Hepatocyte (in vitro differentiated cells): ENCODE data around the gene COMMD2. TPM values are rescaled to one million over a fixed set of nuclear protein-coding genes. Genes with fewer than 3 reads are reported as not detected.

ENCODE experiments used
- DNase-seq: peaks from one replicate; pipeline ENCODE4 v3.0.0-alpha.2; 2016; ENCODE audit warnings: low spot score
- H2AFZ ChIP-seq: fragments of 200-600 bp; sonication (generic); 2 replicates; pipeline ENCODE4 v1.6.0; 2016; ENCODE audit warnings: antibody characterized with exemption, mild to moderate bottlenecking
- H3K27ac ChIP-seq: fragments of 200-600 bp; sonication (generic); 2 replicates; pipeline ENCODE4 v1.5.1; 2016; ENCODE audit warnings: mild to moderate bottlenecking
- H3K27me3 ChIP-seq: fragments of 200-600 bp; sonication (generic); 2 replicates; pipeline ENCODE4 v1.6.1; 2016
- H3K36me3 ChIP-seq: fragments of 200-600 bp; sonication (generic); replicated peaks from 2 replicates; pipeline ENCODE4 v1.5.1; 2016; ENCODE audit warnings: low read depth; ENCODE audit not compliant: insufficient read depth
- H3K4me1 ChIP-seq: fragments of 200-600 bp; sonication (generic); 2 replicates; pipeline ENCODE4 v1.5.1; 2016; ENCODE audit warnings: mild to moderate bottlenecking, moderate library complexity; ENCODE audit not compliant: insufficient read depth
- H3K4me2 ChIP-seq: fragments of 200-600 bp; sonication (generic); 2 replicates; pipeline ENCODE4 v1.6.0; 2016
- H3K4me3 ChIP-seq: fragments of 200-600 bp; sonication (generic); 2 replicates; pipeline ENCODE4 v1.5.1; 2016; ENCODE audit warnings: mild to moderate bottlenecking
- H3K79me2 ChIP-seq: fragments of 200-600 bp; sonication (generic); 2 replicates; pipeline ENCODE4 v1.6.0; 2017; ENCODE audit warnings: mild to moderate bottlenecking
- H3K9me2 ChIP-seq: fragments of 200-600 bp; sonication (generic); replicated peaks from 2 replicates; pipeline ENCODE4 v1.6.0; 2017; ENCODE audit warnings: mild to moderate bottlenecking; ENCODE audit not compliant: insufficient read depth
- H3K9me3 ChIP-seq: fragments of 200-600 bp; sonication (generic); 2 replicates; pipeline ENCODE4 v1.5.1; 2016; ENCODE audit warnings: low read depth, mild to moderate bottlenecking
- H4K20me1 ChIP-seq: fragments of 200-600 bp; sonication (generic); 2 replicates; pipeline ENCODE4 v1.6.0; 2016; ENCODE audit warnings: mild to moderate bottlenecking; ENCODE audit not compliant: insufficient read depth, poor library complexity, severe bottlenecking
- EZH2 ChIP-seq: fragments of 200-600 bp; sonication (generic); IDR thresholded peaks from 2 replicates; pipeline ENCODE4 v1.6.1; 2016; ENCODE audit warnings: antibody characterized with exemption, mild to moderate bottlenecking, borderline replicate concordance
- EZH2phosphoT487 ChIP-seq: fragments of 200-600 bp; sonication (generic); IDR thresholded peaks from one replicate; pipeline ENCODE4 v1.6.1; 2018; ENCODE audit warnings: antibody characterized with exemption, mild to moderate bottlenecking, low read depth, moderate library complexity; ENCODE audit not compliant: unreplicated experiment, severe bottlenecking
- WGBS: methylation state at CpG from one replicate; pipeline ENCODE4 v1.1.6; 2016; ENCODE audit warnings: low lambda C conversion rate; ENCODE audit errors: missing lambda C conversion rate; 5-methylcytosine and 5-hydroxymethylcytosine counted together
- polyA plus RNA-seq: library from polyadenylated mRNA; unstranded; fragments of >200 nt; fragmentation: Nextera tagmentation; extraction: Ambion mirVana; gene quantifications from 2 replicates; pipeline ENCODE4 v1.2.1, GENCODE V29; 2016
- total RNA-seq: library from RNA; depleted of rRNA; stranded (reverse); fragments of >200 nt; gene quantifications from 2 replicates; pipeline ENCODE4 v1.2.3, GENCODE V29; 2014
- TF ChIP-seq, protein P1 (sequence below): fragments of 200-600 bp; sonication (generic); IDR thresholded peaks from 2 replicates; pipeline ENCODE4 v1.5.1; 2016; ENCODE audit warnings: antibody characterized with exemption, mild to moderate bottlenecking; ENCODE audit not compliant: poor library complexity

The COMMD2 gene
- total and polyA plus RNA-seq, 2 experiments from 2014 or later: 39.7 to 46.6 TPM

DNA sequence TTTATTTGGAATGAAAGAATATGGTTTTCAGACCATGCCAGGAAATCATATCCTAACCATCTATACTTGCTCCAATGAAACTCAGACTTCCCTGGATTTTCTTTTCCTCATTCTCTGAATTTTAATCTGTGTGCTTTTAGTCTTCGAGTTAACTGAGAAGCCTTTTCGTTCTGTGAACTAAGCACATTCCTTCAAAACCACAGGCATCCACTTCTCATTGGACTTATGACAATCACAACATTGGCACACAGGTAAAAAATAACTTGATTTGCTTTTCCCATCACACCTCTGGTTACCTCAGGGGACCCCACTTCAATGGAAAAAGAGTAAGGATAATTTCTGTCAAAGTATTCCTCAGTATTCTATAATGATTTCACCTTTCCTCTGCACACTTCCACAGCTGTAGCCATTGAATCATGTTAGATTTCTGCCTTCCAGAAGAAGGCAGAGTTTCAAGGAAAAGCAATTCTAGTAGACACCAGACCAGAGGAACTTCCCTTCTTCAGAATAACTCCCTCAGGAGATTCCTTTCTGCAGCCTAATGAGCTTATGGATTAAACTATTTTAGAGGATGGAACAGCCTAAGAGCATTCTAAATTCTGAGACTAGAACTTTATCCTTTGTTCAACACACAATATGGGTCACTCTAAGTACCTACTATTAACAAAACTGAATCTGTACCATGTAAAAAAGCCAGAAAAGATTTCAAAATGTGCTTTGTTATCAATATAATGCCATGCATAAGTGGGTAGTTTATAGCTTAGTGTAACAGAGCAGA lies 15.9 kb downstream of the COMMD2 start:
- no peaks in the 10 kb centered on the region for H3K9me3 ChIP-seq
- no peaks in the 10 kb centered on the region for H3K36me3 ChIP-seq
- H3K4me2 ChIP-seq: no peak overlapping the region
- H3K79me2 ChIP-seq: no peaks in the 10 kb centered on the region
- DNase-seq: no peak
- WGBS: 48% methylated on average over 2 of the region's 2 CpGs
- no peaks in the 10 kb centered on the region for H3K9me2 ChIP-seq
- H3K27ac ChIP-seq: no peak overlapping the region
- H3K4me1 ChIP-seq: no peaks in the 10 kb centered on the region
- H4K20me1 ChIP-seq: no peaks in the 10 kb centered on the region
- no peak overlapping the region for H2AFZ ChIP-seq
- TF ChIP-seq, protein P1, sequence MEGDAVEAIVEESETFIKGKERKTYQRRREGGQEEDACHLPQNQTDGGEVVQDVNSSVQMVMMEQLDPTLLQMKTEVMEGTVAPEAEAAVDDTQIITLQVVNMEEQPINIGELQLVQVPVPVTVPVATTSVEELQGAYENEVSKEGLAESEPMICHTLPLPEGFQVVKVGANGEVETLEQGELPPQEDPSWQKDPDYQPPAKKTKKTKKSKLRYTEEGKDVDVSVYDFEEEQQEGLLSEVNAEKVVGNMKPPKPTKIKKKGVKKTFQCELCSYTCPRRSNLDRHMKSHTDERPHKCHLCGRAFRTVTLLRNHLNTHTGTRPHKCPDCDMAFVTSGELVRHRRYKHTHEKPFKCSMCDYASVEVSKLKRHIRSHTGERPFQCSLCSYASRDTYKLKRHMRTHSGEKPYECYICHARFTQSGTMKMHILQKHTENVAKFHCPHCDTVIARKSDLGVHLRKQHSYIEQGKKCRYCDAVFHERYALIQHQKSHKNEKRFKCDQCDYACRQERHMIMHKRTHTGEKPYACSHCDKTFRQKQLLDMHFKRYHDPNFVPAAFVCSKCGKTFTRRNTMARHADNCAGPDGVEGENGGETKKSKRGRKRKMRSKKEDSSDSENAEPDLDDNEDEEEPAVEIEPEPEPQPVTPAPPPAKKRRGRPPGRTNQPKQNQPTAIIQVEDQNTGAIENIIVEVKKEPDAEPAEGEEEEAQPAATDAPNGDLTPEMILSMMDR: no peak
- no peak for TF ChIP-seq EZH2
- no peak for TF ChIP-seq EZH2phosphoT487
- H3K4me3 ChIP-seq: no peak overlapping the region
- no peaks in the 10 kb centered on the region for H3K27me3 ChIP-seq

DNA sequence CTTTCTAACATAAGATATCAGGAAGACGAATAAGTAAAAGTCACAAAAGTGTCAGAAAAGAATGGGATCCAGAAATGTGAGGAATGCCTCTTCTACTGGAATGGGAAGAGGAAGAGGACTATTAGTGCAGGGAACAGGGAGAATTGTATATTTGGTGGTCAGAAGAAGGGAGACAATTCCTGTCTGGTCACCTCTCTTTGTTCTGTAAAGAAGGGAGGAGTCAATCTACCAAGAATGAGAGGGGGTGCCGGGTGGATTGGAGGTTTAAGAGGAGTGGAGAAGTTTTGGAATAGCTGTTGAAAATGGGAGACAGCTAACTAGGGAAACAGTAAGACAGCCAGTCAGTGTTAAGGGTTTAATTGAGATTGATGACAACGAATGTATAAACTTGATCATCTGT lies 20.1 kb downstream of the COMMD2 start:
- no peak overlapping the region for H3K4me2 ChIP-seq
- no peak overlapping the region for H3K4me3 ChIP-seq
- H3K79me2 ChIP-seq: no peaks in the 10 kb centered on the region
- WGBS: 89% methylated on average over 3 of the region's 3 CpGs
- TF ChIP-seq EZH2phosphoT487 (no peak), EZH2 (no peak)
- TF ChIP-seq, protein P1: no peak
- no peaks in the 10 kb centered on the region for H3K9me2 ChIP-seq
- H3K36me3 ChIP-seq: no peaks in the 10 kb centered on the region
- no peak for DNase-seq
- H3K9me3 ChIP-seq: no peaks in the 10 kb centered on the region
- H2AFZ ChIP-seq: no peak overlapping the region
- H3K4me1 ChIP-seq: no peaks in the 10 kb centered on the region
- H4K20me1 ChIP-seq: no peaks in the 10 kb centered on the region
- no peaks in the 10 kb centered on the region for H3K27me3 ChIP-seq
- H3K27ac ChIP-seq: no peak overlapping the region

DNA sequence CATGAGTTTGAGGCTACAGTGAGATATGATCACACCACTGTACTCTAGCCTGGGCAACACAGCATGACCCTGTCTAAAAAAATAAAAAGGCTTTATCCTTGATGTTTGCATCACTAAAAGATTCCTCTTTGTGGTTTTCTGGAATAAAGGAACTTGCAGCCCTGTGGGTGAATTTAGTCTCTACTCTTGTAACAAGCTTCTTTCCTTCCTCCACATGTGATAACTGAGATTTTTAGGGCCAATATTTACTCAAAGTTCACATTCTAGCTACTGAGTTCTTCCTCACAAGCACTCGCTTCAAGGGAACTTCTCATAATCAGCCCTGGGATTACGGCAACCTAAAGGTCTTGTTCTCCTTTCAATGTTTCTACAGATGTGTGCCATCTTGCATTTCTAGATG lies 24.6 kb downstream of the COMMD2 start:
- H4K20me1 ChIP-seq: no peaks in the 10 kb centered on the region
- H3K9me3 ChIP-seq: no peaks in the 10 kb centered on the region
- H3K79me2 ChIP-seq: no peaks in the 10 kb centered on the region
- TF ChIP-seq, protein P1: no peak
- TF ChIP-seq EZH2: no peak
- TF ChIP-seq EZH2phosphoT487: no peak
- no peaks in the 10 kb centered on the region for H3K27me3 ChIP-seq
- no peak overlapping the region for H2AFZ ChIP-seq
- no peak for DNase-seq
- no peak overlapping the region for H3K27ac ChIP-seq
- no peaks in the 10 kb centered on the region for H3K36me3 ChIP-seq
- WGBS: 98% methylated on average over 2 of the region's 2 CpGs
- H3K4me1 ChIP-seq: no peaks in the 10 kb centered on the region
- no peak overlapping the region for H3K4me2 ChIP-seq
- H3K4me3 ChIP-seq: no peak overlapping the region
- no peaks in the 10 kb centered on the region for H3K9me2 ChIP-seq
